GM23248 (cell line): Measurements from ENCODE around the gene ACP6. TPM values are rescaled to one million over a fixed set of nuclear protein-coding genes. Genes with fewer than 3 reads are reported as not detected.

Source experiments
- DNase-seq: peaks from one replicate; pipeline ENCODE4 v3.0.0-alpha.2; 2015
- H2AFZ ChIP-seq: fragments of 200-600 bp; sonication (generic); 2 replicates; pipeline ENCODE4 v1.6.1; 2016; ENCODE audit warnings: antibody characterized with exemption
- H3F3A ChIP-seq: fragments of 200-600 bp; sonication (generic); 2 replicates; pipeline ENCODE4 v1.6.1; 2016; ENCODE audit warnings: mild to moderate bottlenecking, antibody characterized with exemption, mixed run types; ENCODE audit not compliant: insufficient read depth
- H3K27ac ChIP-seq: fragments of 200-600 bp; sonication (generic); 2 replicates; pipeline ENCODE4 v1.5.1; 2016; ENCODE audit warnings: mild to moderate bottlenecking
- H3K27me3 ChIP-seq: fragments of 200-600 bp; sonication (generic); replicated peaks from 2 replicates; pipeline ENCODE4 v1.6.1; 2016; ENCODE audit warnings: mild to moderate bottlenecking; ENCODE audit not compliant: insufficient read depth
- H3K36me3 ChIP-seq: fragments of 200-600 bp; sonication (generic); 2 replicates; pipeline ENCODE4 v1.6.1; 2016; ENCODE audit warnings: low read depth, mild to moderate bottlenecking
- H3K4me1 ChIP-seq: fragments of 200-600 bp; sonication (generic); 2 replicates; pipeline ENCODE4 v1.6.1; 2016; ENCODE audit warnings: mild to moderate bottlenecking; ENCODE audit not compliant: insufficient read depth
- H3K4me2 ChIP-seq: fragments of 200-600 bp; sonication (generic); one replicate; pipeline ENCODE4 v1.6.1; 2016; ENCODE audit warnings: mild to moderate bottlenecking; ENCODE audit not compliant: unreplicated experiment
- H3K4me3 ChIP-seq: fragments of 200-600 bp; sonication (generic); 2 replicates; pipeline ENCODE4 v1.5.1; 2016; ENCODE audit warnings: mild to moderate bottlenecking
- H3K79me2 ChIP-seq: fragments of 200-600 bp; sonication (generic); 2 replicates; pipeline ENCODE4 v1.6.1; 2016; ENCODE audit warnings: mild to moderate bottlenecking; ENCODE audit not compliant: insufficient read depth
- H3K9ac ChIP-seq: fragments of 200-600 bp; sonication (generic); 2 replicates; pipeline ENCODE4 v1.6.1; 2016; ENCODE audit warnings: mild to moderate bottlenecking
- H3K9me2 ChIP-seq: fragments of 200-600 bp; sonication (generic); 2 replicates; pipeline ENCODE4 v1.6.1; 2016; ENCODE audit warnings: mixed run types, mild to moderate bottlenecking, moderate library complexity; ENCODE audit not compliant: insufficient read depth
- H3K9me3 ChIP-seq: fragments of 200-600 bp; sonication (generic); one replicate; pipeline ENCODE4 v1.6.1; 2017; ENCODE audit warnings: low read depth
- H4K20me1 ChIP-seq: fragments of 200-600 bp; sonication (generic); 2 replicates; pipeline ENCODE4 v1.6.0; 2016; ENCODE audit not compliant: insufficient read depth
- EZH2 ChIP-seq: fragments of 200-600 bp; sonication (generic); IDR thresholded peaks from 2 replicates; pipeline ENCODE4 v1.6.1; 2018; ENCODE audit warnings: antibody characterized with exemption, mild to moderate bottlenecking; ENCODE audit not compliant: insufficient read depth, poor library complexity, severe bottlenecking
- EZH2phosphoT487 ChIP-seq: fragments of 200-600 bp; sonication (generic); IDR thresholded peaks from 2 replicates; pipeline ENCODE4 v1.6.1; 2018; ENCODE audit warnings: antibody characterized with exemption, moderate library complexity, mild to moderate bottlenecking, low read depth; ENCODE audit not compliant: insufficient read depth
- WGBS, 2 experiments: methylation state at CpG; one replicate each; pipeline ENCODE4 v1.1.6; 2015 to 2017; ENCODE audit warnings: low lambda C conversion rate in 2 of 2, low coverage in 1 of 2; ENCODE audit errors: missing lambda C conversion rate in 2 of 2; 5-methylcytosine and 5-hydroxymethylcytosine counted together
- in situ Hi-C: fragments of 300-500 bp; cut with MboI; formaldehyde crosslinking; loops from 2 replicates; pipeline ENCODE4 v1.15.0; 2020
- polyA plus RNA-seq: library from polyadenylated mRNA; unstranded; fragments of >200 nt; fragmentation: Nextera tagmentation; extraction: Ambion mirVana; gene quantifications from 2 replicates; pipeline ENCODE4 v1.2.1, GENCODE V29; 2016
- total RNA-seq: library from RNA; depleted of rRNA; stranded (reverse); fragments of >200 nt; shearing (Covaris generic); gene quantifications from 2 replicates; pipeline ENCODE4 v1.2.3, GENCODE V29; 2014

The ACP6 gene
- total and polyA plus RNA-seq, 2 experiments from 2014 or later = 9.1 to 11.0 TPM

- H3K36me3 ChIP-seq = no peaks in the 10 kb centered on the region; the same call in 1 of the 2 replicates
- no peak overlapping the region for H2AFZ ChIP-seq
- no peak overlapping the region for H3K4me3 ChIP-seq
- no peaks in the 10 kb centered on the region for H3K9me2 ChIP-seq
- H3K9me3 ChIP-seq = no peaks in the 10 kb centered on the region
- no peak overlapping the region for H3K9ac ChIP-seq
- H3K27me3 ChIP-seq = no peaks in the 10 kb centered on the region
- in situ Hi-C loops = no loop called here
- no peak overlapping the region for H3K27ac ChIP-seq
- DNase-seq = no peak
- TF ChIP-seq EZH2phosphoT487 (no peak), EZH2 (no peak)
- H3F3A ChIP-seq = no peaks in the 10 kb centered on the region
- no peaks in the 10 kb centered on the region for H3K4me1 ChIP-seq
- H4K20me1 ChIP-seq = no peaks in the 10 kb centered on the region
- H3K4me2 ChIP-seq = no peak overlapping the region
- H3K79me2 ChIP-seq = no peaks in the 10 kb centered on the region
These were observed 56.8 kb downstream of the ACP6 start for GRCh38 chr1:147613506-147613905.

GRCh38 chr1:147612366-147612765, 58.0 kb downstream of the ACP6 start:
- Histone ChIP-seq H4K20me1 (no peaks in the 10 kb centered on the region), H3K36me3 (no peaks in the 10 kb centered on the region), H3K9me3 (no peaks in the 10 kb centered on the region), H3K4me2 (no peak overlapping the region), H3F3A (no peaks in the 10 kb centered on the region), H3K4me1 (no peaks in the 10 kb centered on the region), H2AFZ (no peak overlapping the region), H3K4me3 (no peak overlapping the region), H3K79me2 (no peaks in the 10 kb centered on the region), H3K27ac (no peak overlapping the region), H3K9ac (no peak overlapping the region), H3K27me3 (no peaks in the 10 kb centered on the region), H3K9me2 (no peaks in the 10 kb centered on the region)
- DNase-seq = no peak
- TF ChIP-seq EZH2 (no peak), EZH2phosphoT487 (no peak)
- WGBS, 2 experiments = 84 to 85% methylated on average over 4 of the region's 4 CpGs
- in situ Hi-C loops = no loop called here

GRCh38 chr1:147611586-147611985, 58.7 kb downstream of the ACP6 start:
- Histone ChIP-seq H3K4me3 (no peak overlapping the region), H3F3A (no peaks in the 10 kb centered on the region), H2AFZ (no peak overlapping the region), H3K27ac (no peak overlapping the region), H4K20me1 (no peaks in the 10 kb centered on the region), H3K4me2 (no peak overlapping the region), H3K4me1 (no peaks in the 10 kb centered on the region), H3K9ac (no peak overlapping the region), H3K79me2 (no peaks in the 10 kb centered on the region), H3K36me3 (no peaks in the 10 kb centered on the region), H3K9me3 (no peaks in the 10 kb centered on the region), H3K27me3 (no peaks in the 10 kb centered on the region), H3K9me2 (no peaks in the 10 kb centered on the region)
- 91 to 92% methylated on average over 8 of the region's 8 CpGs for WGBS, 2 experiments
- no peak for TF ChIP-seq EZH2
- TF ChIP-seq EZH2phosphoT487 = no peak
- in situ Hi-C loops = no loop called here
- DNase-seq = no peak

- no peak for DNase-seq
- TF ChIP-seq EZH2 = no peak
- TF ChIP-seq EZH2phosphoT487 = no peak
- H3K4me3 ChIP-seq = no peak overlapping the region
- no peaks in the 10 kb centered on the region for H3K9me2 ChIP-seq
- no peaks in the 10 kb centered on the region for H3K36me3 ChIP-seq
- no peak overlapping the region for H3K9ac ChIP-seq
- H3K27ac ChIP-seq = no peak overlapping the region
- in situ Hi-C loops = no loop called here
- no peaks in the 10 kb centered on the region for H3K4me1 ChIP-seq
- H4K20me1 ChIP-seq = no peaks in the 10 kb centered on the region
- no peaks in the 10 kb centered on the region for H3K27me3 ChIP-seq
- 96% methylated on average over 3 of the region's 3 CpGs for WGBS, 2 experiments
- no peak overlapping the region for H2AFZ ChIP-seq
- H3K9me3 ChIP-seq = no peaks in the 10 kb centered on the region
- no peak overlapping the region for H3K4me2 ChIP-seq
- H3F3A ChIP-seq = no peaks in the 10 kb centered on the region
- no peaks in the 10 kb centered on the region for H3K79me2 ChIP-seq
These were observed 59.3 kb downstream of the ACP6 start for GRCh38 chr1:147611021-147611426.

GRCh38 chr1:147609358-147609757, 61.0 kb downstream of the ACP6 start:
- TF ChIP-seq EZH2phosphoT487 = no peak
- no peak for TF ChIP-seq EZH2
- Histone ChIP-seq H3F3A (no peaks in the 10 kb centered on the region), H3K4me1 (no peaks in the 10 kb centered on the region), H3K9me3 (no peaks in the 10 kb centered on the region), H4K20me1 (no peaks in the 10 kb centered on the region), H3K4me2 (no peak overlapping the region), H3K79me2 (no peaks in the 10 kb centered on the region), H3K4me3 (no peak overlapping the region), H3K9ac (no peak overlapping the region), H3K27me3 (no peaks in the 10 kb centered on the region), H2AFZ (no peak overlapping the region), H3K27ac (no peak overlapping the region), H3K9me2 (no peaks in the 10 kb centered on the region), H3K36me3 (no peaks in the 10 kb centered on the region)
- no peak for DNase-seq
- in situ Hi-C loops = no loop called here
- WGBS, 2 experiments = 66 to 79% methylated on average over 2 of the region's 2 CpGs
